Measurements from ENCODE around the gene SLC24A3. TPM values are rescaled to one million over a fixed set of nuclear protein-coding genes. Genes with fewer than 3 reads are reported as not detected.

Gene SLC24A3
- total RNA-seq, 1 experiment from 2014 or later, result 0.14 TPM

- no peak for DNase-seq
- TF ChIP-seq, protein P1, sequence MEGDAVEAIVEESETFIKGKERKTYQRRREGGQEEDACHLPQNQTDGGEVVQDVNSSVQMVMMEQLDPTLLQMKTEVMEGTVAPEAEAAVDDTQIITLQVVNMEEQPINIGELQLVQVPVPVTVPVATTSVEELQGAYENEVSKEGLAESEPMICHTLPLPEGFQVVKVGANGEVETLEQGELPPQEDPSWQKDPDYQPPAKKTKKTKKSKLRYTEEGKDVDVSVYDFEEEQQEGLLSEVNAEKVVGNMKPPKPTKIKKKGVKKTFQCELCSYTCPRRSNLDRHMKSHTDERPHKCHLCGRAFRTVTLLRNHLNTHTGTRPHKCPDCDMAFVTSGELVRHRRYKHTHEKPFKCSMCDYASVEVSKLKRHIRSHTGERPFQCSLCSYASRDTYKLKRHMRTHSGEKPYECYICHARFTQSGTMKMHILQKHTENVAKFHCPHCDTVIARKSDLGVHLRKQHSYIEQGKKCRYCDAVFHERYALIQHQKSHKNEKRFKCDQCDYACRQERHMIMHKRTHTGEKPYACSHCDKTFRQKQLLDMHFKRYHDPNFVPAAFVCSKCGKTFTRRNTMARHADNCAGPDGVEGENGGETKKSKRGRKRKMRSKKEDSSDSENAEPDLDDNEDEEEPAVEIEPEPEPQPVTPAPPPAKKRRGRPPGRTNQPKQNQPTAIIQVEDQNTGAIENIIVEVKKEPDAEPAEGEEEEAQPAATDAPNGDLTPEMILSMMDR (IDR thresholded peaks at IDR 0.05; ENCODE audit: insufficient read depth in 1 of 2, low read depth in 1 of 2, low read length in 1 of 2, severe bottlenecking in 1 of 2, unreplicated experiment in 1 of 2), result no peak
- ChIA-PET POLR2A (no interaction called here), CTCF (no interaction called here)
- Mint-ChIP-seq H3K36me3 (ENCODE audit: insufficient read depth, unreplicated experiment) (no peaks in the 10 kb centered on the region), H3K9me3 (ENCODE audit: unreplicated experiment) (no peaks in the 10 kb centered on the region), H3K4me3 (ENCODE audit: unreplicated experiment) (no peak overlapping the region), H3K27ac (ENCODE audit: unreplicated experiment) (no peak overlapping the region), H3K4me1 (ENCODE audit: low read depth, unreplicated experiment) (no peaks in the 10 kb centered on the region), H3K27me3 (ENCODE audit: insufficient read depth, unreplicated experiment) (peaks cover 3% of the 10 kb centered on the region)
- Histone ChIP-seq H3K4me1 (no peaks in the 10 kb centered on the region), H3K9me3 (no peaks in the 10 kb centered on the region), H3K4me3 (ENCODE audit: low read depth, low read length) (no peak overlapping the region), H3K27me3 (replicated peaks; ENCODE audit: control insufficient read depth, insufficient read depth, low read length) (no peaks in the 10 kb centered on the region), H3K36me3 (ENCODE audit: control insufficient read depth, insufficient read depth, low read length) (no peaks in the 10 kb centered on the region)
- BruUV-seq (replicated peaks), result no TSS peak
- intact Hi-C loops (cut with micrococcal nuclease; ENCODE audit: unreplicated experiment), result no loop called here
These were observed 135.6 kb downstream of the SLC24A3 start for GRCh38 chr20:19347943-19348456.

DNA sequence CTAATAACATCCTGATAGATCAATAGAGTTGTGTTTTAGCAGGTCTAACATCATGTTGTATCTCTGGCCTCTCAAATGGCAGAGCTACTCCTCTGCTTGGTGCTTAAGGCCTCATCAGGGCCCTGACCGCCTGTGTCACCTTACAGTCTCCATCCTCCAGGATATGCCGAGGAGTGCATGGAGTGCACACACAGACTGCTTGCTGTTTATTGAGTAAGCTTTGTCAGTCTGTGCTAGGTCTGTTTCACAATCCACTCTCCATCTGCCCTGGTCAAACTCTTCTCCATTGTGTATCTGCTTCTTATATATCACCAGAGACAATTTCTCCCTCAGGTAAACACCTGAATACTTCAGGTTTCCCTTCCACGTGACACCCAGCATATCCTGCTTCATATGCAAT, 136.1 kb downstream of the SLC24A3 start:
- H3K9me3 ChIP-seq, result no peaks in the 10 kb centered on the region
- H3K4me1 Mint-ChIP-seq (ENCODE audit: low read depth, unreplicated experiment), result no peaks in the 10 kb centered on the region
- no peak overlapping the region for H3K27ac Mint-ChIP-seq (ENCODE audit: unreplicated experiment)
- H3K36me3 Mint-ChIP-seq (ENCODE audit: insufficient read depth, unreplicated experiment), result no peaks in the 10 kb centered on the region
- CTCF ChIA-PET, result no interaction called here
- POLR2A ChIA-PET, result no interaction called here
- H3K9me3 Mint-ChIP-seq (ENCODE audit: unreplicated experiment), result no peaks in the 10 kb centered on the region
- BruUV-seq (replicated peaks), result no TSS peak
- no peaks in the 10 kb centered on the region for H3K4me1 ChIP-seq
- TF ChIP-seq, protein P1 (IDR thresholded peaks at IDR 0.05; ENCODE audit: insufficient read depth in 1 of 2, low read depth in 1 of 2, low read length in 1 of 2, severe bottlenecking in 1 of 2, unreplicated experiment in 1 of 2), result no peak
- no peak for DNase-seq
- intact Hi-C loops (cut with micrococcal nuclease; ENCODE audit: unreplicated experiment), result no loop called here
- no peak overlapping the region for H3K4me3 ChIP-seq (ENCODE audit: low read depth, low read length)
- H3K4me3 Mint-ChIP-seq (ENCODE audit: unreplicated experiment), result no peak overlapping the region
- H3K36me3 ChIP-seq (ENCODE audit: control insufficient read depth, insufficient read depth, low read length), result no peaks in the 10 kb centered on the region
- H3K27me3 Mint-ChIP-seq (ENCODE audit: insufficient read depth, unreplicated experiment), result peaks cover 3% of the 10 kb centered on the region
- no peaks in the 10 kb centered on the region for H3K27me3 ChIP-seq (replicated peaks; ENCODE audit: control insufficient read depth, insufficient read depth, low read length)

DNA sequence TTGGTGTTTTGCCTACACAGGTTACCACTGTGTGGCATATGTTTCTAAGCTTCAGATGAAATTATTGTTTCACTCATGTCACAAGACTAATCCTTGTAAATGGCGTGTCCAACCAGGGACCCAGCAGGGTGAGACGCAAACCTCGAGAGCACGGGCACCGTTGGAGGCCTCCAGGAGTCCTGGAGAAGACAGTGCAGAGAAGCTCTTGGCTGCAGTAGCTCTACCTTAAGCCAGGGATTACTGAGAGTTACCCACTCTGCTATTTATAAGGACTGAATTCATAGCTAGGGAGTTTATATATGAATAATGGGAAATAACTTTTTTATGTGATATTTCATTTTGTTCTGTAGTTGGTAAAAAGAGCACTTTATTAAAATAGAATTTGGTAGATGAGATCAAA, 137.4 kb downstream of the SLC24A3 start:
- Mint-ChIP-seq H3K4me1 (ENCODE audit: low read depth, unreplicated experiment) (no peaks in the 10 kb centered on the region), H3K36me3 (ENCODE audit: insufficient read depth, unreplicated experiment) (no peaks in the 10 kb centered on the region), H3K9me3 (ENCODE audit: unreplicated experiment) (no peaks in the 10 kb centered on the region), H3K4me3 (ENCODE audit: unreplicated experiment) (no peak overlapping the region), H3K27ac (ENCODE audit: unreplicated experiment) (no peak overlapping the region), H3K27me3 (ENCODE audit: insufficient read depth, unreplicated experiment) (peaks cover under 1% of the 10 kb centered on the region)
- intact Hi-C loops (cut with micrococcal nuclease; ENCODE audit: unreplicated experiment), result no loop called here
- H3K4me3 ChIP-seq (ENCODE audit: low read depth, low read length), result no peak overlapping the region
- POLR2A ChIA-PET, result no interaction called here
- CTCF ChIA-PET, result no interaction called here
- H3K36me3 ChIP-seq (ENCODE audit: control insufficient read depth, insufficient read depth, low read length), result no peaks in the 10 kb centered on the region
- H3K27me3 ChIP-seq (replicated peaks; ENCODE audit: control insufficient read depth, insufficient read depth, low read length), result no peaks in the 10 kb centered on the region
- H3K4me1 ChIP-seq, result no peaks in the 10 kb centered on the region
- TF ChIP-seq, protein P1 (IDR thresholded peaks at IDR 0.05; ENCODE audit: insufficient read depth in 1 of 2, low read depth in 1 of 2, low read length in 1 of 2, severe bottlenecking in 1 of 2, unreplicated experiment in 1 of 2), result no peak
- DNase-seq, result no peak
- no TSS peak for BruUV-seq (replicated peaks)
- H3K9me3 ChIP-seq, result no peaks in the 10 kb centered on the region
